HG02885 (cell line): ENCODE data around the gene CDH4.

Experiments
- ATAC-seq: cut with Tn5 transposase; IDR thresholded peaks from one replicate; pipeline ENCODE4 v1.9.1; 2021; ENCODE audit warnings: mild to moderate bottlenecking; ENCODE audit not compliant: unreplicated experiment, poor library complexity

CDH4 gene

DNA sequence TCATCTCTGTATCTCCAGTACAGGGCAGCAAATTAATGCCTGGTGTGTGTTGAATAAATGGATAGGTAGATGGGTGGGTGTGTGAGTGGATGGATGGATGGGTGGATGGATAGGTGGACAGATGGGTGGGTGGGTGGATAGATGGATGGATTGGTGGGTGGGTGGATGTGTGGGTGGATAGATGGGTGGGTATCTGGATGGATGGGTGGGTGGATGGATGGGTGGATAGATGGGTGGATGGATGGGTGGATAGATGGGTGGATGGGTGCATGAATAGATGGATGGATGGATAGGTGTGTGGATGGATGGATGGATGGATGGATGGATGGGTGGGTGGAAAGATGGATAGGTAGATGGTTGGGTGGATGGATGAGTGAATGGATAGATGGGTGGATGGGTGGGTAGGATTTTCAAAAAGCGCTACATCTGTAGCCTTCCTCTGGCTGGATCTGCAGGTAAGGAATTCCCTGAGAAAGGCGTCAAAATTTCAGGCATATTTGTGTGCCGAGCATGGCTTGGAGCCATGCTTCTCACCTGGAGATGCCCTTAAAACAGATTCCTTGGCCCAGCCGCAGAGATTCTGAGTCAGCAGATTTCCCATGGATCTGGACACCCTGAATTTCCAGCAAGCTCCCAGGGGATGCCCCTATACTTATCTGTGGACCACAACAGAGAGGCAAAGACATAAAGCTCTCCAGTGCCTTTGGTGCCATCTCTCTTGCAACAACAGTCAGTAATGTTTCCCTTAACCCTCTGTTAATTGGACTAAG, 177.6 kb downstream of the CDH4 start:
- no peak for ATAC-seq

DNA sequence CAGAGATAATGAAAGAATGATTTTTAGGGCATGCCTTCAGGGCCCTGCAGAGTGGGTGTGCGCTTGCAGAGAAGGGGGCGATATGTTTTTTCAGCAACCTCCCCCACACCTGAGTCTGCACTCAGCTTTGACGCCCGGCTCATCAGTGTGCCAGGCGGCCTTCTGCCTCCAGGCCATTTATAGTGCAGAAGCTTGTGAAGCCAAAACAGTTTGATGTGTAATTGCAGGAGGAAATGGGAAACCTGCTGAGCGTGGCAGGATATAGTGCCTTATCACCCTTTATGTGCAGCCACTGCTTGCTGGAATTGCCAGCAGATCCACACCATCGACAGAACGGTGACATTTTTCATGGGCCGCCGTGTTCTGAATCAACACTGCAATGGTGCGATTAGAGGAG, 178.2 kb downstream of the CDH4 start:
- ATAC-seq, result no peak

DNA sequence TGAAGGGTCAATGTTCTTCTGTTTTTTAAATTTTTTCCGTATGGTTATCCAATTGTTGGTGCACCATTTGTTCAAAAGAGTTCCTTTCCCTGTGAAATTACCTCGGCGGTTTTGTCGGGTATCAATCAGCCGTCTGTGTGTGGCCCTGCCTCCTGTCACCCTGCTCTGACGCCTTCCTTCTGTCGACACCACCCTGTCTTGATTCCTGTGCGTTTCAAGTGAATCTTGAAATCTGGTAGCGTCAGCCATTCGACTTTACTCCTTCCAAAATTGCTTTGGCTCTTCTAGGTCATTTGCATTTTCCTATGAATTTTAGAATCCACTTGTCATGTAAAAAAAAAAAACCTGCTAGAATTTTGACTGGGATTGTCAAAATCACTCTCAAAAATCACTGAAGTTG, 181.1 kb downstream of the CDH4 start:
- no peak for ATAC-seq

DNA sequence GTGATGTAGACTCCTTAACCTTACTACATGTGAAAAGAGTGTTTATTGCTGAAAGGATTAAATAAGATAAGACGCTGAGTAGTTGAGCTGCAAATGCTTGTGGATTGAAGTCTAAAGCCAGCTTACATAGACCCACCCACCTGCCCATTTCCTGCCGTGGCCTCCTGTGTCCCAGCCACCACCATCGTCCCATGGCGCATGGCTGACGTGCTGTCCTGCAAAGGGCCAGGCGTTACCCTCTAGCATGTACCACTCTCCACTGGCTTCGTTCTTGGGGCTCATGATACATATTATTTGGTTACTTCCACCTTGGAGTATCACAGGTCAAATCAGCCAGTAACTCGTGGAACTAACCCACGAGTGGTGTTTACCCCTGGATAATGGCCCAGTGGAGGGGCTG, 181.8 kb downstream of the CDH4 start:
- no peak for ATAC-seq

DNA sequence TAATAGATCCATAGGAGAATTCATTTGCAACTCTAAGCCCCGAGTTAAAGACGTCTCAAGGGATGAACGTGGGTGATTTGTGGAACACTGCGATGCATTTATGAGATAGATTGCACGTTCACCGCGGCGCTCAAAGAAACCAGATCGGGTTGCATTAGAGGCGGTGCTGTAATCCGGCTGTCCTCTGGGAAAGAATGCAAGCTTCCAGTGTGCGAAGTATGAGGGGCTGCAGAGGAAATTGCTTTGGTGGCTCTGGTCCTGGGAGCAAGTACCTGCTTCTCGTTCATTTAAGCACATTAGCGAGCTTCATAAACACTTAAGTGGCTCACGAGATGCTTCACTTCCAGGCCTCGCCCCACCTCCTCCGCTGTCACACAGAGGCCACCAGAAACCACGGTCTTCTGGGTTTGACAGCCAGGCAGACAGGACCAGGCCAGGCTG, 182.3 kb downstream of the CDH4 start:
- ATAC-seq, result no peak

DNA sequence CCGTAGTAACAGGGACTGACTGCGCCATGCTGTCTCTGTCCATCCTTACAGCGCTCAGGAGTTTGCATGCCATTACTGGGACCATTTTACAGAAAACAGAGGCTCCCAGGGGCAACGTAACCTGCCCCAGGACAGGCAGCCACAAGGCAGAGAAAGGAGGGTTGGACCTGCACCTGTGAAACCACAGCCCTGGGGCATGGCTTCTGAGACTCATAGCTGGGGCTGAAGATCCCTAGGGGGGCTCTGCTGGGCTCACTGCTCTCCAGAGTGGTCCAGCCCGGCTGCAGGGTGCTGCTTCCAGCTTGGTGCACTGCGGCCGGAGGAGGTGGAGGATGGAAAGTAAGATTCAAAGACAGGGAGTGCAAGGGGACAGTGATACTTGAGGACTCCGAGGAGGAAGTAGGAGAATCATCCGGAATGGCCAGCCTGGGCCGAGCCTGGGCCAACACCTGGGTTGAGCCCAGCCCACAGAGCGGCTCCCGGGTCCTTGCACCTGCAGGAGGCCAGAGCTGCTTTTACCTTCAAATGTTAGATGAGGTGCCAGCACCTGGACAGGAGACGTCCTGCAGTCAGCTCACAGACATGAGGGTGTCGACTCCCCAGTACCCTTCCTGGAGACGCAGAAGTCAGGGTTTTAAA, 183.2 kb downstream of the CDH4 start:
- no peak for ATAC-seq

DNA sequence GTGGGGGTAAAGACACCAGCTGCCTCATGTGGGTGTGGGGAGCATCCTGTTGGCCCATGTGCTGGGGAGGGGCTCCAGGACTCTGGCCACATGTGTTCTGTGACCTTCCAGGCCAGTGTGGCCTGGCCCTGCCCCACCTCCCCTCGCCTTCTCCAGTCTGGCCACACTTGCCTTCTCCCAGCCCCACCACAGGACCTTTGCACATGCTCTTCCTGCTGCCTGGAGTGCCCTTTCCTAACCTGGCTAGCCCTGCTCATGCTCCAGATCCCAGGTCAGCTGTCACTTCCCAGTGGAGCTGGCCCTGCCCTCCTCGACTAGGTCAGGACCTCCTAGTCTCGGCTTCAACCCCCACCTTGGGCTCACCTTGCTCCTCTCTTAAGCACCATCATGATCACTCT, 183.8 kb downstream of the CDH4 start:
- no peak for ATAC-seq

DNA sequence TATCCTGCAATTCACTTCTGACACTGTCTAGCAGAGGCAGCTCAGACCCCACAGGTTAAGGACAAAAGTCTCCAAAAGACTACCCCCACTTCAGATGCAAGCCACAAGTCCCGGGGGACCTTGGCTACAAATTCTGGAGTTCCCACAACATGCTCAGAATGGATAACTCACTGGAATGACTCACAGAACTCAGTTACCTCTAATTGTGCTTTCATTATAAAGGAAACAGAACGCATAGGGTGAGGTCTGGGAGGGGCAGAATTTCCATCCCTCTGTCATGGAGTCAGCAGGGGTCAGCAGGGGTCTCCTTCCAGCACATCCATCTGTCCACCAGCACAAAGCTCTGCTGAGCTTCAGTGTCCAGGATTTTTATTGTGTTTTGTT, 184.2 kb downstream of the CDH4 start:
- ATAC-seq, result no peak

DNA sequence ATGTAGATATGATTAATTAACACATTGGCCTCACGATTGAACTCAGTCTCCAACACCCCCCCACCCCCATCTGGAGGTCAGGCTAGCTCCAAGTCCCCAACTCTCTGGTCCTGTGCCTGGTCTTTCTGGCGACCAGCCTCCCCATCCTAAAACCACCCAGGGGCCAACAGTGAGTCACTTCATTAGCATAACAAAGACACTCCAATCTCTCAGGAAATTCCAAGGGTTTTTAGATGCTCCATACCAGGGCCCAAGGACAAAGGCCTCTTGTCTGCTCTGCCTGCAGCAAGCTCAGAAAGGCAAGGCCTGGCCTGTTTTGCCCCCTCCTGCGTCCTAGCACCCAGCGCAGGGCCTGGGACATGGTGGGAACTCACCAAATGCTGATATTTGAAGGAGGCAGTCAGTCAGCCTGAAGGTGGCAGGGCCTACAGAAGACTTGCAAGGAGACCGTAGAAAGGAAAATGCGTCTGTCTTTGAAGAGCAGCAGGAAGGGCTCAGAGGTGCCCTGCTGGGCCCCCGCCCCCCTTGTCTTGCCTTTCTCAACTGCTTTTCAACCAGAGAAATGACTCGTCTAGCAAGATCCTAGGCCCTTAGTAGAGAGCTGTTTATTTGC, 184.7 kb downstream of the CDH4 start:
- ATAC-seq, result no peak

DNA sequence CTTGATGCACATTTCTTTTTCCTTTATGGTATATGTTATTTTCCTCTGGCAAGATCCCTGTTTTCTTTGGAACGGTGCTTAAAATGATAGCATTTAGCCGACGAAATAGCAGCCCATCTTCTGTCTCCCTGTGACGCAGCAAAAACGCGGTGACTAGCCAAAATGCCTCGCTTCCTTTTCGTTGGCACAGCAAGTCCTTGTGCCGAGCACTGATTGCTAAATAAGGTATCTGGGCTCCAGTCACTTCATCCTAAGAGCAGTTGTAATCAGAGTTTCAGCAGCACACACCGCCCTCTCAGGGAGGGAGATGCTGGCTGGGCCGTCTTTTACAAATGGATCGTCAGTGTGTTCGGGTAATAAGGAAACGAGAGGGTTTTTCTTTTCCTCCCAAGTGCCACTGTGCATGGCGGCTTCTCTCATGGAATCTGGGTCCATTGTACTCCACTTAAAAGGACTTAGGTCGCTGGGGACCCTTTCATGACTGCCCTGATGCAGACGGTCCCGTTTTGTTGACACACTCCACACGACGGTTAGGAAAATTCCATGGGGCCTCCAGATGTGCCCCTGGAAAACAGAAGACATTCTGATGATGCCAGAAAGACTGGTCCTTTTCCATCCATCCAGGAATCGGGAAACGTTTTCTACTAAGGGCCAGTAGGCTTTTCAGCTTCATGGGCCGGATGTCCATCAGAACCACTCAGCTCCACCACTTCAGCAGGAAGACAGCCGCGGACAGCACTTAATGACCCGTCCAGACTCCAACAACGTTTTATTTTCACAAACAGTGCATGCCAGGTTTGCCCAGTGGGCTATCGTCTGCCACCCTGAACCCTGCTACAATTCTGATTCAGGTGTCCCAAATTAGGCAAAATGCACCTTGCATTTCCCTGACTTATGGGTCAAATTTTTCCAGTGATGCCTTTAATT, 185.5 kb downstream of the CDH4 start:
- no peak for ATAC-seq

DNA sequence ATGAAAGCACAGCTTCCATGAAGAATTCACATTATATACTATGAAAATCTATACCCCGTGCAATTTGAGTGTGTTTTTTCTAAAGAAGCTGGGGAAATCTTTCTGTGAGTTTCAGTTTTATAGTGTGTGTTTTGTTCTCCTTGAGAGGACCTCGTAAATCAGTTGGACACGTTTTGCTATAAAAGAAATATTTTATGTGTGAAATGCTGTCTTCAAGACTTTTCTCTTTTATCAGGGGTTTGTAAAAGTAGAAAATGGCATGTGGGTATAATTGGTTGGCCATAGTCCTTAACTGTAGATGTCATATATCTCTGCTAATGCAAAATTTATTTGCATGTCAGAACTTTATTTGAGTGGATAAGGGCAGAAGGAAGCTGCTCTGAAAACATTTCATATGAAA, 186.2 kb downstream of the CDH4 start:
- no peak for ATAC-seq

DNA sequence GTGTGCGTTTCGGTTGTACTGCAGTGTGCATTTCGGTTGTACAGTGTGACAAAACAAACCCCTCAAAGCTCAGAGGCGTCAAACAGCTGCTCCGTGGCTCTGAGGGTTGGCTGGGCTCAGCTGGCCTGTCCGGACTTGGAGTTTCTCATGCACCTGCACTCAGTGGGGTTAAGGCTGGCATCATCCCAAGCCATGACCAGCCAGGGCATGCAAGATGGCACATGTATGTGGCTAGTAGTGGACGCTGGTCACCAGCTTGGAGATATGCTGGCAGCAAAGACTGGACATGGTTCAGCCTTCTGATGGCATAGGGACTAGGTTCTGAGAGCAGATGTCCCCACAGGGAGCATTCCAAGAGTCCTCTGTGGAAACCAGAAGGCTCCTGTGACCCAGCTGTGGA, 187.2 kb downstream of the CDH4 start:
- no peak for ATAC-seq

DNA sequence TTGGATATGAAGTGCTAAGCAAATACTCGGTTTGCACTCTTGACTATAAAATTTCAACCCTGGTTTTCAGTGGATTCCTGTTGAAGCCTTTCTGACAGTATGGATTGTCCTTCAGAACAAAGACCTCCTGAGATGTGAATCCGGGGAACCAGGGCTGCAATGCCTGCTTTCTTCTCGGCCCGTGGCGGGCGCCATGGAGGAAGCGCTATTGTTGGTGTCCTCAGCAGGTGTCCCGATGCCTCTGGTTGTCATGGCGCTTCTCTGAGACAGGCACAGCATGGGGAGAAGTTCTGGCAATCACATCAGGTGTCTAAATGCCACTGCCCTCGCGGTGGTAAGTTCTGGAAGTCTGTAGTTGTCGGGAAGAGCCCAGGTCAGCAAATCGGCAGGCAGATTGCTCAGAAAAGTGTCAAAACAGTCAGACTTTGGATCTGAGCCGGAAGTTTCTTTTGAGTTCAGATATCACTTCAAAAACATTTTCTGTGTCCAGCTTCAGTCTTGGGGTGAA, 188.5 kb downstream of the CDH4 start:
- ATAC-seq, result no peak

DNA sequence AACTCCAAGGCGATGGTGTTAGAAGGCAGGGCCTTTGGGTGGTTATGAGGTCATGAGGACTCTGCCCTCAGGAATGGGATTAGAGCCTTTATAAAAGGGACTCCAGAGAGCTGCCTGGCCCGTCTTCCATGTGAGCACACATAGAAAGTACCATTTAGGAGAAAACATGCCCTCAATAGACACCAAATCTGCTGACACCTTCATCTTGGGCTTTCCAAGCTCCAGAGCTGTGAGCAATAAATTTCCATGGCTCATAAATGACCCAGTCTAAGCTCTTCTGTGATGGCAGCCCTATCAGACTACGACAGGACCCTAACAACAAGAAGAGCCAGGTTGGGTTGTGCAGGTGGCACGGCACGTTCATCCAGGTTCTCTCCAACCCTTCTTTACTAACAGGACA, 189.5 kb downstream of the CDH4 start:
- ATAC-seq, result no peak

DNA sequence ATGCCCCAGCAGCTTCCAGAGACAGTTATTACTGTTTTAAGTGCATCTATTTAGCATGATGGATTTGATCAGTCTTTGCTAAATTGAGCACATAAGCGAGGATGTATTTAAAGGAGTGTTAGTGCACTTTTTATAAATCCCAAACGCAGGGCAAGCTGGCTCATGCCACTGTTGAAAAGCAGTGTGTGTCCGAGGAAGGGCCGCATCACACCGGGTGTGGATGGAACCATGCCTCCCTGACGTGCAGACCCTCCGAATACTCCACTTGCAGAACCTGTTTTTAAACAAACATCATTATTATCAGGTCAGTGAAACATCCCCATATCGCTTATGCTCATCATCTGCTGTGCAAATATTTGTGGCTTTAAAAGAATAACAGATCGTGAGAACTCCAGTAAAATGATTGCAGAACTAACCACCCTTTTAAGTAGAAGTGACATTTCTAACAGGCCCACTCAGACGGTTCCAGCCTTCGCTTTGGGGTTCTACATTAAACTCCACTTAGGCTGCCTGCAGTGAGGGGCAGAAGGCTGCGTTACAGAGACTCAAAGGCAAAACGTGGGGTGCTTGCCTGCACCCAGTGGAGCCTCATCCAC, 190.1 kb downstream of the CDH4 start:
- no peak for ATAC-seq

DNA sequence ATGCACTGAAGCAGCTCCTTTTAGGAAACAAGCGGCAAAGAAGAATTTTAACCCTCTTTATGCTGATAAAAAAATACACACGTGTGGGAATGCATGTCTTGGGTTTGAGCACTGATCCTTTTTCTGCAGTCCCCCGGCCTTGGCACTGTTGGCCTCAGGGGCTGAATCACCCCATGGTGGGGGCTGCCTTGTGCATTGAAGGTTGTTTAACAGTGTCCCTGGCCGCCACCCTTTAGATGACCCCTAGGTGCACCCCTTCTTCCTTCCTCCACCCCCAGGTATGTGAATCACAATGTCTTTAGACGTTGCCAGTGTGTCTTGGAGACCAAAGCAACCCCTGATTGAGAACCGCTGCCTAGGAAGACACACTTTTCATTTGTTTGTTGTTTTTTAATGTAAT, 190.7 kb downstream of the CDH4 start:
- ATAC-seq, result no peak

DNA sequence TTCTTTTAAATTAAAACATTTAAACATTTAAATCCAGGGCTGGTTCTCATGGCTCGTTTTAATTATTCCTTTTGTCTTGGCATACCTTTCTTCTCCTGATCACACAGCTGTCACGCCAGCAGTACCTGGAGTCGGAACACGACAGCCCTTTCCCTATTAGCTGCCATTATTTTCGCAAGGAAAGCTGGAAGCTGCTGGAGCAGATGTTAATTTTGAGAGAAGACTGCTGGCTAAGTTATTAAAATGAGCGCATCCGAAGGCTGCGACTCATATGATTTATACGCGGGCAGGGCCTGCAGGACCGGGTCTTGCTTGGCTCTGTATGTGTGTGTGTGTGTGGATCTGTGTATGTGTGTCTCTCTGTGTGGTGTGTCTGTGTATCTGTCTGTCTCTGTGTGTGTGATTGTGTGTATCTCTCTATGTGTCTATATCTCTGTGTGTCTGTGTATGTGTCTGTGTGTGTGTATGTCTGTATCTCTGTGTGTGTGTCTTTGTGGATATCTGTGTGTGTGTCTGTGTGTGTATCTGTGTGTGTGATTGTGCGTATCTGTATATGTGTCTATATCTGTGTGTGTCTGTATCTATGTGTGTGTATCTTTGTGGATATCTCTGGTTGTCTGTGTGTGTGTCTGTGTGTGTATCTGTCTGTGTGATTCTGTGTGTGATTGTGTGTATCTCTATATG, 191.5 kb downstream of the CDH4 start:
- no peak for ATAC-seq

DNA sequence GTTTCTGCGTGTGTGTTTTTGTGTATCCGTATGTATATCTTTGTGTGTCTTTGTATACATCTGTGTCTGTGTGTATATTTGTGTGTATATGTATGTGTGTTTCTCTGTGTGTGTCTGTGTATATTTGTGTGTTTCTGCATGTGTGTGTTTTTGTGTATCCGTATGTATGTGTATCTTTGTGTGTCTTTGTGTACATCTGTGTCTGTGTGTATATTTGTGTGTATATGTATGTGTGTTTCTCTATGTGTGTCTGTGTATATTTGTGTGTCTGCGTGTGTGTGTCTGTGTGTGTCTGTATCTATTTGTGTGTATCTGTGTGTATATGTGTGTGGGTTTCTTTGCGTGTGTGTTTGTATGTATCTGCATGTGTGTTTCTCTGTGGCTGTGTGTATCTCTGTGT, 192.6 kb downstream of the CDH4 start:
- no peak for ATAC-seq

DNA sequence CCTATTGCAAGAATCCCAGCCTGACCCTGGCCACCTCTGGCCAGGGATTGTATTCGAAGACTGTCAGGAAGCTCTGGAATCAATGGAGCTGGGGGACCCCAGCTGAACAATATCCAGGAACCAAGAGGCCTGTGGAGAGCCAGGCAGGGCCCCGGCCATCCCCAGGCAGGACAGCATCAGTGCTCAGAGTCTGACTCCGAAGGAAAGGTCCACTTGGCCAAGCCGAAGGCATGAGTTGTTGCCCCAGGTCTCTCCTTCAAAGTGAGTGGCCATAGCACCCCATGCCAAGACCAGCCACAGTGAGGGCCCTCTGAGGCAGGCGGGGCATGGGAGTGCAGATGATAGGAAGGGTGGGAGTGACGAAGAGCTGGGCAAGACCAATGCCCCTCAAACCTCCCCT, 193.1 kb downstream of the CDH4 start:
- ATAC-seq, result no peak

DNA sequence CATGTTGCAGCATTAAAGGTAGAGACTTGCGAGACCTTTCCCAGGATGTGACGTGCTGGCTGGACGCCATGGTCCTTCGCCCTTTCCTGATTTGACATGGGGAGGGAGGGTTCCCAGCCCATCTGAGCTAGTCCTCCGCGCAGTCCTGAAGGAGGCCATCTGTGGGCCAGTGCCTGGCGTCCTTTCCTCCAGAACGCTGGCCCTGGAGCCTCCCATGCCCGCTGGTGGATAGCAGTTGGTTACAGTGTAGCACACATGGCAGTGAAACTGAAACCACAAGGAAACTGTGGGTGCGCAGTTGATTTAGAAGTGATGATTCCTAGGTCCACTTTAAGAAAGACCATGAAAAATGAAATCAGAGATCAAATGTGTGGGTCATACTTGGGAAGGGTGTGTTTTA, 193.7 kb downstream of the CDH4 start:
- ATAC-seq, result no peak
